Fibroblast of lung (primary cell): ENCODE data around the gene SEMA3B. TPM values are rescaled to one million over a fixed set of nuclear protein-coding genes. Genes with fewer than 3 reads are reported as not detected.

Experiments
- DNase-seq, 2 donors: peaks; one replicate each; pipeline versions ENCODE4 v3.0.0 to v3.0.0-alpha.2; 2010; ENCODE audit warnings: low read depth in 2 of 2
- H2AFZ ChIP-seq: 2 replicates; pipeline ENCODE4 v1.5.1; 2012; ENCODE audit warnings: low read length, control low read depth, inconsistent platforms
- H3K27ac ChIP-seq: 2 replicates; pipeline ENCODE4 v1.5.1; 2011; ENCODE audit warnings: low read length, control low read depth; ENCODE audit not compliant: insufficient read depth
- H3K27me3 ChIP-seq: 2 replicates; pipeline ENCODE4 v1.5.1; 2011; ENCODE audit warnings: mild to moderate bottlenecking, low read length; ENCODE audit not compliant: control insufficient read depth, insufficient read depth
- H3K36me3 ChIP-seq: 2 replicates; pipeline ENCODE4 v1.5.1; 2011; ENCODE audit warnings: low read length; ENCODE audit not compliant: control insufficient read depth, insufficient read depth
- H3K4me1 ChIP-seq: 2 replicates; pipeline ENCODE4 v1.5.1; 2011; ENCODE audit warnings: low read length; ENCODE audit not compliant: control insufficient read depth, insufficient read depth; ENCODE audit errors: extremely low read depth
- H3K4me2 ChIP-seq: 2 replicates; pipeline ENCODE4 v1.5.1; 2011; ENCODE audit warnings: low read length, control low read depth; ENCODE audit not compliant: insufficient read depth; ENCODE audit errors: extremely low read depth
- H3K4me3 ChIP-seq, 4 experiments: fragments of 200-600 bp in 1 of 4; sonication (generic) in 1 of 4; replicated peaks in 1 of 4; 2 replicates each; pipeline ENCODE4 v1.5.1; 2011 to 2016; ENCODE audit warnings: low read length in 4 of 4, low read depth in 3 of 4, mild to moderate bottlenecking in 3 of 4, control low read depth in 2 of 4, inconsistent platforms in 1 of 4, mixed read lengths in 1 of 4; ENCODE audit not compliant: insufficient read depth in 1 of 4; ENCODE audit errors: control extremely low read depth in 1 of 4
- H3K79me2 ChIP-seq: 2 replicates; pipeline ENCODE4 v1.5.1; 2012; ENCODE audit warnings: mild to moderate bottlenecking, low read length, inconsistent platforms; ENCODE audit not compliant: control insufficient read depth, insufficient read depth
- H3K9ac ChIP-seq: 2 replicates; pipeline ENCODE4 v1.5.1; 2011; ENCODE audit warnings: mild to moderate bottlenecking, low read length, control low read depth; ENCODE audit not compliant: insufficient read depth
- H3K9me3 ChIP-seq: 2 replicates; pipeline ENCODE4 v1.5.1; 2012; ENCODE audit warnings: low read depth, low read length; ENCODE audit not compliant: control insufficient read depth, insufficient read depth
- H4K20me1 ChIP-seq: 2 replicates; pipeline ENCODE4 v1.5.1; 2011; ENCODE audit warnings: low read length; ENCODE audit not compliant: control insufficient read depth, insufficient read depth; ENCODE audit errors: extremely low read depth
- CTCF ChIP-seq, 2 donors: IDR thresholded peaks in 1 of 2; conservative IDR thresholded peaks in 1 of 2; 1 replicate in 1 of 2; 2 replicates in 1 of 2; pipeline ENCODE4 v1.5.1; 2011 to 2012; ENCODE audit warnings: low read length in 2 of 2, control low read depth in 1 of 2, inconsistent platforms in 1 of 2, low read depth in 1 of 2, mild to moderate bottlenecking in 1 of 2
- EZH2 ChIP-seq: IDR thresholded peaks from 2 replicates; pipeline ENCODE4 v1.5.1; 2012; ENCODE audit warnings: low read length, control low read depth, mild to moderate bottlenecking; ENCODE audit errors: missing control alignments
- polyA plus RNA-seq, 2 donors: library from polyadenylated mRNA; depleted of rRNA in 1 of 2; stranded (reverse) in 1 of 2; unstranded in 1 of 2; fragments of >200 nt; gene quantifications; 2 replicates each; pipeline ENCODE4 v1.2.1, GENCODE V29; 2011 to 2012; ENCODE audit warnings: missing spikeins in 1 of 2
- total RNA-seq: library from RNA; depleted of rRNA; stranded (reverse); fragments of >200 nt; gene quantifications from 2 replicates; pipeline ENCODE4 v1.2.1, GENCODE V29; 2014

The SEMA3B gene
- total and polyA plus RNA-seq, 2 donors (not counting 1 experiment from before 2014, with no cell fraction given): 23.5 to 85.2 TPM

GRCh38 chr3:50235716-50236483 is 33.0 kb upstream of the SEMA3B start, which contains the start of gene GNAI2:
Gene GNAI2 (plus strand): TSS chr3:50236204. CDS start chr3:50236336, 132 bp downstream.
- Histone ChIP-seq H2AFZ (no peak within 1 kb of the TSS), H3K4me2 (peak within 1 kb of the TSS; percentile 97), H3K36me3 (peaks cover 10% of the 10 kb centered on the region), H3K9ac (peak within 1 kb of the TSS; percentile 82), H3K4me3 (peak within 1 kb of the TSS; percentile 85 to 98 (median 92)), H3K27ac (peak within 1 kb of the TSS; percentile 81), H3K79me2 (peaks cover 49% of the 10 kb centered on the region), H3K9me3 (no peaks in the 10 kb centered on the region), H4K20me1 (no peaks in the 10 kb centered on the region), H3K4me1 (peaks cover 12% of the 10 kb centered on the region), H3K27me3 (no peaks in the 10 kb centered on the region)
- DNase-seq: peak; percentile 96 to 97
- TF ChIP-seq EZH2: no peak
- TF ChIP-seq CTCF (conservative IDR thresholded peaks at IDR 0.05 in 1 of 2, IDR thresholded peaks at IDR 0.05 in 1 of 2; ENCODE audit: low read depth in 1 of 2, low read length in 2 of 2): no peak

GRCh38 chr3:50236484-50237132 is 32.3 kb upstream of the SEMA3B start:
- Histone ChIP-seq H3K9me3 (no peaks in the 10 kb centered on the region), H3K36me3 (peaks cover 10% of the 10 kb centered on the region), H3K9ac (peak overlapping the region; percentile 82), H4K20me1 (no peaks in the 10 kb centered on the region), H3K27me3 (no peaks in the 10 kb centered on the region), H3K4me3 (peak overlapping the region; percentile 85 to 98 (median 92)), H3K27ac (peak overlapping the region; percentile 81), H2AFZ (no peak overlapping the region), H3K4me2 (peak overlapping the region; percentile 97), H3K4me1 (peaks cover 17% of the 10 kb centered on the region), H3K79me2 (peaks cover 56% of the 10 kb centered on the region)
- no peak for DNase-seq
- TF ChIP-seq CTCF (conservative IDR thresholded peaks at IDR 0.05 in 1 of 2, IDR thresholded peaks at IDR 0.05 in 1 of 2; ENCODE audit: low read depth in 1 of 2, low read length in 2 of 2) (no peak), EZH2 (no peak)

GRCh38 chr3:50237133-50237651 is 31.8 kb upstream of the SEMA3B start:
- no peaks in the 10 kb centered on the region for H4K20me1 ChIP-seq
- no peaks in the 10 kb centered on the region for H3K9me3 ChIP-seq
- peaks cover 62% of the 10 kb centered on the region for H3K79me2 ChIP-seq
- no peaks in the 10 kb centered on the region for H3K27me3 ChIP-seq
- peak overlapping the region; percentile 82 for H3K9ac ChIP-seq
- peak; percentile 42 to 48 for DNase-seq
- peak overlapping the region; percentile 97 for H3K4me2 ChIP-seq
- TF ChIP-seq EZH2: no peak
- TF ChIP-seq CTCF (conservative IDR thresholded peaks at IDR 0.05 in 1 of 2, IDR thresholded peaks at IDR 0.05 in 1 of 2; ENCODE audit: low read depth in 1 of 2, low read length in 2 of 2): no peak
- H3K4me3 ChIP-seq: peak overlapping the region; percentile 85 to 98 (median 92)
- H3K36me3 ChIP-seq: peaks cover 10% of the 10 kb centered on the region
- peaks cover 19% of the 10 kb centered on the region for H3K4me1 ChIP-seq
- peak overlapping the region; percentile 81 for H3K27ac ChIP-seq
- H2AFZ ChIP-seq: no peak overlapping the region
